Measurements from ENCODE around the gene OR4A15. TPM values are rescaled to one million over a fixed set of nuclear protein-coding genes. Genes with fewer than 3 reads are reported as not detected.

Gene OR4A15
- total and polyA plus RNA-seq, 9 of the 15 experiments (the other 6 are each of a cell fraction or from before 2014, with no cell fraction given) = not detected

DNA sequence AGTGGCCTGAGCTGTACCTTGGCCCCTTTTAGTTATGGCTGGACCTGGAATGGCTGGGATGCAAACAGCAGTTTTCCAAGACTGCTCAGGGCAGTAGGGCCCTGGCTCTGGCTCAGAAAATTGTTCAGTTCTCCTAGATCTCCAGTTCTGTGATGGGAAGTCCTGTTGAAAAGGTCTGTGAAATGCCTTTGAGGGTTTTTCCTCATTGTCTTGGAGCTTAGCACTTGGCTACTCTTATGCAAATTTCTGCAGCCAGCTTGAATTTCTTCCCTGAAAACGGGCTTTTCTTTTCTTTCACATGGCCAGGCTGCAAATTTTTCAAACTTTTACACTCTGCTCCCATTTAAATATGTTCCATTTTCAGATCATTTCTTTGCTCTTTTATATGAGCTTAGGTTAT is 33.2 kb downstream of the OR4A15 start:
- 0% methylated on average over 1 of the region's 1 CpG for WGBS (ENCODE audit: insufficient coverage, low coverage, missing lambda C conversion rate)

More for the DNA sequence above, 33.2 kb downstream of the OR4A15 start:
- Histone ChIP-seq H3K79me2 (ENCODE audit: control insufficient read depth, insufficient read depth, low read length) (no peaks in the 10 kb centered on the region), H3K9me3 (replicated peaks; ENCODE audit: control insufficient read depth, insufficient read depth, low read depth, low read length) (no peaks in the 10 kb centered on the region), H3K27me3 (ENCODE audit: control insufficient read depth in 2 of 2, insufficient read depth in 2 of 2, low read length in 2 of 2) (no peaks in the 10 kb centered on the region), H3K4me1 (replicated peaks in 1 of 2; ENCODE audit: control insufficient read depth in 2 of 2, insufficient read depth in 2 of 2, low read length in 2 of 2) (no peaks in the 10 kb centered on the region), H2AFZ (ENCODE audit: low read depth, low read length) (no peak overlapping the region), H3K9ac (ENCODE audit: insufficient read depth in 1 of 2, low read depth in 2 of 2, low read length in 2 of 2) (no peak overlapping the region), H3K36me3 (ENCODE audit: control insufficient read depth, insufficient read depth, low read length) (no peaks in the 10 kb centered on the region), H3K27ac (ENCODE audit: extremely low read depth, low read depth, low read length) (no peak overlapping the region), H3K9me1 (ENCODE audit: control insufficient read depth, insufficient read depth, low read length) (no peaks in the 10 kb centered on the region), H3K4me2 (ENCODE audit: insufficient read depth, low read length) (no peak overlapping the region), H4K20me1 (replicated peaks; ENCODE audit: control insufficient read depth, insufficient read depth, low read length) (no peaks in the 10 kb centered on the region), H3K4me3 (no peak overlapping the region)
- CTCF ChIA-PET (ENCODE audit: low intra/inter-chr PET ratio) = no interaction called here
- POLR2A ChIA-PET = no interaction called here
- no peak for ATAC-seq
- no peak for TF ChIP-seq NUFIP1 (IDR thresholded peaks at IDR 0.05; ENCODE audit: partially characterized antibody)
- TF ChIP-seq, protein P1, sequence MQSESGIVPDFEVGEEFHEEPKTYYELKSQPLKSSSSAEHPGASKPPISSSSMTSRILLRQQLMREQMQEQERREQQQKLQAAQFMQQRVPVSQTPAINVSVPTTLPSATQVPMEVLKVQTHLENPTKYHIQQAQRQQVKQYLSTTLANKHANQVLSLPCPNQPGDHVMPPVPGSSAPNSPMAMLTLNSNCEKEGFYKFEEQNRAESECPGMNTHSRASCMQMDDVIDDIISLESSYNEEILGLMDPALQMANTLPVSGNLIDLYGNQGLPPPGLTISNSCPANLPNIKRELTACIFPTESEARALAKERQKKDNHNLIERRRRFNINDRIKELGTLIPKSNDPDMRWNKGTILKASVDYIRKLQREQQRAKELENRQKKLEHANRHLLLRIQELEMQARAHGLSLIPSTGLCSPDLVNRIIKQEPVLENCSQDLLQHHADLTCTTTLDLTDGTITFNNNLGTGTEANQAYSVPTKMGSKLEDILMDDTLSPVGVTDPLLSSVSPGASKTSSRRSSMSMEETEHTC (IDR thresholded peaks at IDR 0.05) = no peak
- TF ChIP-seq, protein P2, sequence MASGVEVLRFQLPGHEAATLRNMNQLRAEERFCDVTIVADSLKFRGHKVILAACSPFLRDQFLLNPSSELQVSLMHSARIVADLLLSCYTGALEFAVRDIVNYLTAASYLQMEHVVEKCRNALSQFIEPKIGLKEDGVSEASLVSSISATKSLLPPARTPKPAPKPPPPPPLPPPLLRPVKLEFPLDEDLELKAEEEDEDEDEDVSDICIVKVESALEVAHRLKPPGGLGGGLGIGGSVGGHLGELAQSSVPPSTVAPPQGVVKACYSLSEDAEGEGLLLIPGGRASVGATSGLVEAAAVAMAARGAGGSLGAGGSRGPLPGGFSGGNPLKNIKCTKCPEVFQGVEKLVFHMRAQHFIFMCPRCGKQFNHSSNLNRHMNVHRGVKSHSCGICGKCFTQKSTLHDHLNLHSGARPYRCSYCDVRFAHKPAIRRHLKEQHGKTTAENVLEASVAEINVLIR (CRISPR knock-in tag; IDR thresholded peaks at IDR 0.05) = no peak
- no peak for DNase-seq (ENCODE audit: extremely low read depth in 1 of 4, low spot score in 3 of 4)
- in situ Hi-C loops (cut with MboI) (no loop called here), intact Hi-C loops (cut with micrococcal nuclease) (no loop called here)
- no peak for FAIRE-seq
- BruUV-seq (replicated peaks) = no TSS peak

Small RNAs within 50 kb of the gene (small RNA-seq; reads per million reads assigned to genes)
- gene OR4X7P = not detected

Other genes with a start within 250 kb of the OR4A15 start
- gene TRIM48, start 105.8 kb upstream of the OR4A15 start, total RNA-seq (2014; rRNA removed) = not detected in 2 replicates
- gene TRIM48, start 105.8 kb upstream of the OR4A15 start, total RNA-seq (2014; rRNA removed; fragmentation: Illumina TruSeq; extraction: Trizol) = not detected in 2 replicates
- gene TRIM48, start 105.8 kb upstream of the OR4A15 start, total RNA-seq (2015; rRNA removed; fragmentation: Illumina TruSeq; extraction: Trizol) = not detected in 2 replicates
- gene TRIM48, start 105.8 kb upstream of the OR4A15 start, total RNA-seq (2021) = not detected in 2 replicates
- not detected in 2 replicates for gene TRIM48, start 105.8 kb upstream of the OR4A15 start, polyA plus RNA-seq (2011; rRNA removed)
- not detected in 2 replicates for gene TRIM48, start 105.8 kb upstream of the OR4A15 start, polyA plus RNA-seq (2014; fragmentation: Illumina TruSeq; extraction: Trizol)
- gene TRIM48, start 105.8 kb upstream of the OR4A15 start, polyA plus RNA-seq (2014; fragmentation: Nextera tagmentation; extraction: Ambion mirVana) = not detected
- not detected in 2 replicates for gene TRIM48, start 105.8 kb upstream of the OR4A15 start, polyA plus RNA-seq (2014; rRNA removed)
- not detected in 2 replicates for gene OR4A16, start 24.8 kb upstream of the OR4A15 start, total RNA-seq (2014; rRNA removed)
- gene OR4A16, start 24.8 kb upstream of the OR4A15 start, total RNA-seq (2014; rRNA removed; fragmentation: Illumina TruSeq; extraction: Trizol) = not detected in 2 replicates
- not detected in 2 replicates for gene OR4A16, start 24.8 kb upstream of the OR4A15 start, total RNA-seq (2015; rRNA removed; fragmentation: Illumina TruSeq; extraction: Trizol)
- not detected in 2 replicates for gene OR4A16, start 24.8 kb upstream of the OR4A15 start, total RNA-seq (2021)
- not detected in 2 replicates for gene OR4A16, start 24.8 kb upstream of the OR4A15 start, polyA plus RNA-seq (2011; rRNA removed)
- not detected in 2 replicates for gene OR4A16, start 24.8 kb upstream of the OR4A15 start, polyA plus RNA-seq (2014; fragmentation: Illumina TruSeq; extraction: Trizol)
- not detected for gene OR4A16, start 24.8 kb upstream of the OR4A15 start, polyA plus RNA-seq (2014; fragmentation: Nextera tagmentation; extraction: Ambion mirVana)
- not detected in 2 replicates for gene OR4A16, start 24.8 kb upstream of the OR4A15 start, polyA plus RNA-seq (2014; rRNA removed)
- gene OR4C15, start 186.5 kb downstream of the OR4A15 start, total RNA-seq (2014; rRNA removed) = not detected in 2 replicates
- not detected in 2 replicates for gene OR4C15, start 186.5 kb downstream of the OR4A15 start, total RNA-seq (2014; rRNA removed; fragmentation: Illumina TruSeq; extraction: Trizol)
- gene OR4C15, start 186.5 kb downstream of the OR4A15 start, total RNA-seq (2015; rRNA removed; fragmentation: Illumina TruSeq; extraction: Trizol) = not detected in 2 replicates
- gene OR4C15, start 186.5 kb downstream of the OR4A15 start, total RNA-seq (2021) = not detected in 2 replicates
- not detected in 2 replicates for gene OR4C15, start 186.5 kb downstream of the OR4A15 start, polyA plus RNA-seq (2011; rRNA removed)
- not detected in 2 replicates for gene OR4C15, start 186.5 kb downstream of the OR4A15 start, polyA plus RNA-seq (2014; fragmentation: Illumina TruSeq; extraction: Trizol)
- not detected for gene OR4C15, start 186.5 kb downstream of the OR4A15 start, polyA plus RNA-seq (2014; fragmentation: Nextera tagmentation; extraction: Ambion mirVana)
- gene OR4C15, start 186.5 kb downstream of the OR4A15 start, polyA plus RNA-seq (2014; rRNA removed) = not detected in 2 replicates
- gene OR4C16, start 204.2 kb downstream of the OR4A15 start, total RNA-seq (2014; rRNA removed) = not detected in 2 replicates
- gene OR4C16, start 204.2 kb downstream of the OR4A15 start, total RNA-seq (2014; rRNA removed; fragmentation: Illumina TruSeq; extraction: Trizol) = not detected in 2 replicates
- gene OR4C16, start 204.2 kb downstream of the OR4A15 start, total RNA-seq (2015; rRNA removed; fragmentation: Illumina TruSeq; extraction: Trizol) = not detected in 2 replicates
- gene OR4C16, start 204.2 kb downstream of the OR4A15 start, total RNA-seq (2021) = not detected in 2 replicates
- gene OR4C16, start 204.2 kb downstream of the OR4A15 start, polyA plus RNA-seq (2011; rRNA removed) = not detected in 2 replicates
- gene OR4C16, start 204.2 kb downstream of the OR4A15 start, polyA plus RNA-seq (2014; fragmentation: Illumina TruSeq; extraction: Trizol) = not detected in 2 replicates
- gene OR4C16, start 204.2 kb downstream of the OR4A15 start, polyA plus RNA-seq (2014; fragmentation: Nextera tagmentation; extraction: Ambion mirVana) = not detected
- gene OR4C16, start 204.2 kb downstream of the OR4A15 start, polyA plus RNA-seq (2014; rRNA removed) = not detected in 2 replicates
- not detected in 2 replicates for gene OR4C11, start 239.7 kb downstream of the OR4A15 start, total RNA-seq (2014; rRNA removed)
- not detected in 2 replicates for gene OR4C11, start 239.7 kb downstream of the OR4A15 start, total RNA-seq (2014; rRNA removed; fragmentation: Illumina TruSeq; extraction: Trizol)
- not detected in 2 replicates for gene OR4C11, start 239.7 kb downstream of the OR4A15 start, total RNA-seq (2015; rRNA removed; fragmentation: Illumina TruSeq; extraction: Trizol)
- gene OR4C11, start 239.7 kb downstream of the OR4A15 start, total RNA-seq (2021) = not detected in 2 replicates
- gene OR4C11, start 239.7 kb downstream of the OR4A15 start, polyA plus RNA-seq (2011; rRNA removed) = not detected in 2 replicates
- not detected in 2 replicates for gene OR4C11, start 239.7 kb downstream of the OR4A15 start, polyA plus RNA-seq (2014; fragmentation: Illumina TruSeq; extraction: Trizol)
- not detected for gene OR4C11, start 239.7 kb downstream of the OR4A15 start, polyA plus RNA-seq (2014; fragmentation: Nextera tagmentation; extraction: Ambion mirVana)
- gene OR4C11, start 239.7 kb downstream of the OR4A15 start, polyA plus RNA-seq (2014; rRNA removed) = not detected in 2 replicates